GM21447 (cell line): ENCODE measurements around the gene VIPR2.

ENCODE experiments used
- ATAC-seq: cut with Tn5 transposase; IDR thresholded peaks from one replicate; pipeline ENCODE4 v1.9.1; 2021; ENCODE audit not compliant: unreplicated experiment

Gene VIPR2

DNA sequence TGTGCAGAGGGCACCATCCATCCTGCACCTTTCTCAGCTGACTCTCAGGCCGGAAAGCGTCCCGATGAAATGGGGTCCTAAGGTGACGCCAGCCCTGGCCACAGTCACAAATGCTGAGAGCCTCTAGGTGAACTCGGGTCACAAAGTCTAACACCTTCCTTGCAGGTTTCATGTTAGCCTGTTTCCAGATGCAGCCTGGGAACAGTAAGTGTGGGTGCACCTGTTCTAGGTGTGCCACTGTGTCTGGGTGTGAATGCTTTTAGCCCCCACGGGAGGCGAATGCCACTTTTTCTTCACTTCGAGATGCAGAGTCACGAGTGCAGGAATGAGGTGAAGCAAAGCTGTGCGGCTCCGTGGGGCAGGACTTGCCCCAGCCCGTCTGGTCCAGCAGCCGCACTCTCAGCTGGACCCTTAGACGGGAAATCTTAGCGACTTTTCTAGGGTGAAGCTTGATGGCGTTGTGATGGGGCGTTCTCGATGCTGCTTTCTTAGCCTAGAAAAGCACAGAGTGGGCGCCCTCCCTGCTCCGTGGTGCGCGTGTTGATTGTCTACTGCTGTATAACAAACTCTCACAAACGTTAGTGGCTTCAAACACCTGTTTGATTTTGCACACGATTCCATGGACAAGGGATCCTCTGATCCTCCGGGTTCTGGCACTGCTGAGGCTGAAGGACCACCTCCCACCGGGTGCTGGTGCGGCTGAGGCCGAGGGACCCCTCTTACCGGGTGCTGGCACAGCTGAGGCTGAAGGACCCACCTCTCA, 13.6 kb upstream of the VIPR2 start:
- ATAC-seq = no peak

DNA sequence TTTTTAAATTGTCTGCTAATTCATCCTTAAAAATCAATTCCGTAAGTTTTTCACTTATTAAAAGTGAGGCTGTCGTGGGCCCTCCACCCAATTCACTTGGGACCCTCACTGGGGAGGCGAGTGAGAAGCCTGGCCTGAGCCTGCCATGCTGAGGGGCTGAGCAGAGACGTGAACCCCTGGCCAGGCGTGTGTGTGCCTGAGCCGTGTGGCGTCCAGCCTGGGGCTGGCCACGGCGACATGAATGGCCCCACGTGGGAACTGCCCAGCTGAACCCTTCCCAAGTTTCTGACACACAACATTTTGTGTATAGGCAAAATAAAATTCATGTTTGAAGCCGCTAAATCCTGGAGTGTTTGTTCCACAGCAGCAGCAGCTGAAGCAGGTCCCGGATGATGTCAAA, 13.0 kb upstream of the VIPR2 start:
- ATAC-seq = no peak

DNA sequence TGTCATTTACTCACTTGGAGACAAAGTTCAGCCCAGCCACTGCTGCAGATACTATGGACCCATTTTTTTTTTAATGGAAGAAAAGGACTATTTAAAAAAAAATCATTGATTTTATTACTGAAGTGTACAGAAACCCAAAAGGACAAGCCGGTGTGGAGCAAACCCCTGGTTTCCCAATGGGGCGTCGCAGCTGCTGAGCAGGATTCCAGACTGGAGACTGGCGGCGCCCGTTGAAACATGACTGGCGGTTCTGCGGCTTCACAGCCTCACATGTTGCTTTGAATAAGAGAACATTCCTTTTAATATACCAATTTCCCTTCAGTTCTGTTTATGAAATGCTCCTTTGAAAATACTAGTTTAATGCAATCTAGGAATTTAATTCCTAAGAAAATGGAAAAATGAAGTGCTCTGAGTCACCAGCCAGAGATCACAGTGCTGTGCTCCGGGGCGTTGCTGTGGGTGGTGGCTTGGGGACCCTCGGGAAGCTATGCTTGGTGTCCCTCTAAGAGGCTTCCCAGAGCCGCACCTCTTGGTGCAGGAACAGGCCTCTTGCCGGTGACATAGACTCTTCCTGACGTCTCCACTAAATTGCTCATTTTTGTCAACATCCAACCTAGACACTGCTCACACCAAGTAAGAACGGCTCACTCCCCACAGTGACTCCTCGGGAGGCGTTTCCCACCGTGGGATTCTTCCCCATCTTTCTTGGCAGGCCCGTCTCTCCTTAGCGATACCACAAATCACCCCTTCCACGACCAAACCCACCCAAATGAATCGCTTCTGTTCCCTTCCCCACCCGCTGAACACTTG, 12.0 kb upstream of the VIPR2 start:
- no peak for ATAC-seq

DNA sequence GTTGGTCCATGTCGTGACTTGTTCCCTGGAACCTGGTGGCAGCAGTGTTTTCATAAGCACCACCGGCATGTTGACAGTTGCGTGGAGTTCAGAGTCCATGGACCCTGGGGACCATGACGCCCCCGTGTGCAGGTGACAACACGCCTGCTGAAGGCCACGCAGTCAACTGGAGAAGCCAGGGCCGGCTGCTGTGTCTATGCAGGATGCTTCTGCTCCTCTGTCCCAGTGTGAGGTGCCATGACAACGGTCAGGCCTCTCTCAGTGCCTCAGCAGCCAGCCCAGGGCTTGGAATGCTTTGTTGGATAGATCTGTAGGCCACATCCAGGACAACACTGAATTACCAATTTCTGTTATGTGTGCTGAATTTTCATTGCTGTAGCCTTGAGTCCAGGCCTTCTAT, 10.7 kb upstream of the VIPR2 start:
- no peak for ATAC-seq

DNA sequence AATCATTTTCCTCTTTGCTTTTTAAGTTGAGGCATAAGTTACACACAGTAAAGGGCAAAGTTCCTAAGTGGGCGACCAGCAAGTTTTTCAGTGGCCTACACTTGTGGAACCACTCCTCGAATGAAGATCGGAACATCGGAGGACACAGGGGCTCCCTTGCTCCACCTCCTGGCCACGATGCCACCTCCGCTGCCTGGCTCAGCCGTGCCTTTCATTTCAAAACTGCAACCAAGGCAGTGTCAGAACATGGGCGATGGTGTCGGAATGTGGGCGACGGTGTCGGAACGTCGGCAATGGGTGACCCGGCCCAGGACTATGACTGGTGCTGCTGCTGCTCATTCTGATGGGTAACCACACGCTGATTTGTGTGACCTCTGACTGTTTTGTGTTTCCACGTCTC, 9.6 kb upstream of the VIPR2 start:
- no peak for ATAC-seq

DNA sequence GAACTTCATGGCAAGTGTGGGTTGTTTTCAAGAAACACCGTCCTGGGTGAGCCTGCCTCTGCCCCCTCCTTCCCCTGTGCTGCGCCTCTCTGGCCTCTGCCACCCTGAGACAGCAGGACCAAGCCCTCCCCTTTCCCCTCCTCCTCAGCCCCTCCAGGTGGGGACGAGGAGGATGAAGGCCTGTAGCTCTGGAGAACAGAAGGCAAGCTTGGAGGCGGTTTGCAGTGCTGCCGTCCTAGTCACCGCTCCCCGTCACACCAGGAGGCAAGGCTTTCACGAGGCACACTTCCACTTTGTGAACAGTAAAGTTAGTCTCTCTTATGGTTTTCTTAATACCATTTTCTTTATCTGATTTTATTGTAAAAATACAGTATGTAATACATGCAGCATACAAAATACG, 8.8 kb upstream of the VIPR2 start:
- ATAC-seq = no peak

DNA sequence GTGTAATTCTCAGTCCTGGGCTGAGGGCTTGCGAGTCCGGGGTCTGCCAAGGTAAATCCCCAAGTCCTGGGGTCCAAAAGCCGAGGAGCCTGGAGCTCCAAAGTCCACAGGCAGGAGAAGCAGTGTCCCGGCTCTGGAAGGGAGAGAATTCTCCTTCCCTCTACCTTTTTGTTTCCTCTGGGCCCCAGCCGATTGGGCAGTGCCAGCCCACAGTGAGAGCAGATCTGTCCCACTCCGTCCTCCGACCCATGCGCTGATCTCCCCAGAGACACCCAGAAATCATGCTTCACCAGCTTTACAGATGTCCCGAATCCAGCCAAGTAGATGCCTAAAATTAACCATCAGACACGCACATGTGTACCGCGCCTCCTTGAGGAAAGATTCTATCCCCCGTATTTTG, 8.1 kb upstream of the VIPR2 start:
- no peak for ATAC-seq

DNA sequence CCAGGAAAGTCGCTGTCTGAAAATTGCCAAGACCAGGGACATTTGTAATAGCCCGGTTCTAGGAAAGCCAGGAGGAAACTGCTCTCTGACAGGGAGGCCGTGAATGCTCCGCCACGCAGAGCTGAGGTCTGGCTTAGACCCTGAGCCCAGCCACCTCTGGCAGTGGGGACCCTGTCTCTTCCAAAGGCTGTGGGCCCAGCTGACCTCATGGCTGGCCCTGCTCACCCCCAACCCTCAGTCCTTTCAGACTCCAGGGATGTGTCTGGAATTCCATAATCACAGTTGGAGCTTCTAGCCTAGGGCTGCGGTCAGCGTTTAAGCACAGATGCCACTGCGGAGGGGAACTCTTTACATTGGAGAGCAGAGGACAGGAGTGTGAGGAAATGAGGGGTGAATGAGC, 6.6 kb upstream of the VIPR2 start:
- ATAC-seq = no peak

DNA sequence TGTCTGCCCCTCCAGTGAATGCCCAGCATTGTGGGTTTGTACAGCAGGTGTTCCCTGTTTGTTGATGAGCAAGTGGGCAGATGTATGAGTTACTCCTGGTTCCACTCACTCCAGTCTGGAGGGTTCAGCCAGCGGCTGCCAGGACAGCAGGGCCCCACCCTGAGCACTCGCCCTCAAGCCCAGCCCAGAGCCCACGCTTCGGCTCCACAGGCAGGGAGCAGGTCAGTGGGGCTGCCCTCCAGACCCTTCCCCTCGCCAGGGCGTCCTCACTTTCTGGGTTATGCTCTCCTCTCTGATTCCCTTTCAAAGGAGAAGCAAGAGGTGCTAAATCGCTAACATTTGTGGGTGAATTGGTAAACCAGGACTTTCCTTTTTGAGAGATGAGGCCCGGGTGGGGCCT, 4.8 kb upstream of the VIPR2 start:
- no peak for ATAC-seq

DNA sequence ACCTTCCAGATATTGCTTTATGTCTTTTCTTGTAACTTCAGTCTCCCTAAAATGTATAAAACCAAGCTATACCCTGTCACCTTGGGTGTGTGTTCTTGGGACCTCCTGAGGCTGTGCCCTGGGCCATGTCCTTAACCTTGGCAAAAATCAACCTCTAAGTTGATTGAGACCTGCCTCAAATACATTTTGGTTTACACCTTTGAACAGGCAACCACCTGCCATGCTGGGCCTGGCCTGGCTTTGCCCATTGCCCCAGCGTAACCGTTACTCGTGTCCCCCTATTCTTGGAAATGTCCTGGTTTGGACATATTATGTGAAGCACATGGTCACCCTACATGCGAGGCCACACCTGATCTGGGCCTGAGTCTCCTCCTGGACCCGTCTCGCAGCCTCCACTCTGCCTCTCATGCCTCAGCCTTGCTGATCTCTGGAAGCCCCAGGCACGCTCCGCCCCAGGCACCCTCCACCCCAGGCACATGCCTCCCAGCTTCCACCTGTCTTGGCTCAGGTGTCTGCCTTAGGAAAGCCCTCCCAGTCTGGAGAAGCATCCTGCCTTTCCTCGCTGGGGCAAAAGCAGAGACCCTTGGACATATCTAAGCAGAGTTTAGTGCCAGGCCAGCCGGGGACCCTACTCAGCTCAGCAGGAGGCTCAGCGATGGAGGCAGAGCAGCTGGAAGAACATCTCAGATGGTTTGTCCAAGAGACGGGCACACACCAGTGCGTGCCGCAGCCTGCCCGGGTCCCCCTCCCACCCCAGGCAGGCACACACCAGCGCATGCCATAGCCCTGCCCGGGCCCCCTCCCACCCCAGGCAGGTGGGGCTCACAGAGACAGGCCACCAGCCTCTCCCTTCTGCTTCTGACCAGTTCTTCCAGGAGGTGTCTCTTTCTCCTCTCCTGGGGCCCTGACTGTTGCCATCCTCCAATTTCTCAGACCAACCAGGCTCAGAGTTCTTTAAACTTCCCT, 4.0 kb upstream of the VIPR2 start:
- ATAC-seq = no peak

DNA sequence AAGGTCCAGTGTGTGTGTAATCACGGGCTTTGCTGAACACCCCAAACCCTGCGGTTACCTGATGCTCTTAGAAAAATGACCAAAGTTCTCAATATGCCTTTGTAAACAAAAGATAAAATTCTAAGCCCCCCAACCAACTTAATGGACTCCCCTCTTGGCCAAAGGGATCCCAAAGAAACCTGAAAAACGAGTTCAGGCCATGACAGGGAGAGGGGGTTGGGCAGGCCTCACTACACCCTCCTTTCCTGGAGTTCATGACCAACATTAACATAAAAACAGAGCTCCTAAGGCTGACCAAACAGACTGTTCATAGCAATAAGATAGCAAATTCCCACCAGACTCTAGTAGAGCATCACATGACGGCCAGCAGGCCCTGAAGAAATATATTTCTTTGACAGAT, 3.0 kb upstream of the VIPR2 start:
- no peak for ATAC-seq

DNA sequence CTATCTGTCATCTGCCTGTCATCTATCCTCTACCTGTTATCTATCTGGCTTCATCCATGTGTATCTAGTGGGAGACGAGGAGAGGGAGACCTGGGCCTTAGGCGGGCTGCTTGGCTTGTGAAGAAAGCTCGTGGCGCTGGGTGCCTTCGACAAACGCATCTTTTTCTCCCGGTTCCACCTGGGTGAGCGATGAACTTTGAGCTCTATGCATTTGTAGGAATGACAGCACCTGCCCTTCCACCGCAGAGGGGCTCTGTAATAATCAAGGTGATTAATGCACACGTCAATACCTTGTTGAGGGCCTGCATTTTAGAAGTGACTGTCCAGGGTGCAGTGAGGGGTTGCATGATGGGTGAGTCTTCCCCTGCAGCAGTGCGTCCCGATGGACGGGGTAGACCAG, 2.6 kb upstream of the VIPR2 start:
- ATAC-seq = no peak

DNA sequence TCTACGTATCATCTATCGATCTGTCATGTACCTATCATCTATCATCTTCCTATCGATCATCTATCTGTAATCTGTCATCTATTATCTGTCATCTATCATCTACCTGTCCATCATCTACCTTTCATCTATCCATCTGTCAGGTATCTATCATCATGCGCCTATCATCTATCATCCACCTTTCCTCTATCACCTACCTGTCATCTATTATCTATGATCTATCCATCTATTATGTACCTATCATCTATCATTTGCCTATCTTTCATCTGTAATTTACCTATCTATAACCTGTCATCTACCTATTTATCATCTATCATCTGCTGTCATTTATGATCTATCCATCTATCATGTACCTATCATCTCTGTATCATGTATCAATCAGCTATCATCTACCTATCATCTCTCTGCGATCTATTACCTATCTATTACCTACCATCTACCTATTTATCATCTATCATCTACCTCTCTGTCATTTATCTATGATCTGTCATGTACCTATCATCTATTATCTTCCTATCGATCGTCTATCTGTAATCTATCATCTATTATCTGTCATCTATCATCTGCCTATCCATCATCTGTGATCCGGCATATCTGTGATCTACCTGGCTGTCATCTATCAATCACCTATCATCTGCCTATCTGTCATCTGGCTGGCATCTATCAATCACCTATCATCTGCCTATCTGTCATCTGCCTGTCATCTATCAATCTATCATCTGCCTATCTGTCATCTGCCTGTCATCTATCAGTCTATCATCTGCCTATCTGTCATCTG, 1.6 kb upstream of the VIPR2 start:
- ATAC-seq = no peak

DNA sequence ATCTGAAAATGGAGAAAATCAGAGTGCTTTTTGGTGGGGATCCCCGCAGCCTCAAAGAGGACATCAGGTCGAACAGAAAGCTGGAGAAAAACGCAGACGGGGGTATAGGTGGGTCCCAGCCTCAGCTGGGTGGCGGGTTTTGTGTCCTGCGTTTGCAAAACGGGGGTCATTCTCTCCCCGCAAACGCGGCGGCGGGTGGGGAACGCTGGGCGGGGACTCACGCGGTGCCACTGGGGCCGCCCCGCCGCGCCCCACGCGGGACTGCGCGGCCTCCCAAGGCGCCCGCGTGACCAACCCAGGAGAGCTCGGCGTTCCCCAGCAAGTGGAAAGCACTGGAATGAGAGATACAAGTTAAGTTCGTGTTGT, 806 bp upstream of the VIPR2 start:
- no peak for ATAC-seq

DNA sequence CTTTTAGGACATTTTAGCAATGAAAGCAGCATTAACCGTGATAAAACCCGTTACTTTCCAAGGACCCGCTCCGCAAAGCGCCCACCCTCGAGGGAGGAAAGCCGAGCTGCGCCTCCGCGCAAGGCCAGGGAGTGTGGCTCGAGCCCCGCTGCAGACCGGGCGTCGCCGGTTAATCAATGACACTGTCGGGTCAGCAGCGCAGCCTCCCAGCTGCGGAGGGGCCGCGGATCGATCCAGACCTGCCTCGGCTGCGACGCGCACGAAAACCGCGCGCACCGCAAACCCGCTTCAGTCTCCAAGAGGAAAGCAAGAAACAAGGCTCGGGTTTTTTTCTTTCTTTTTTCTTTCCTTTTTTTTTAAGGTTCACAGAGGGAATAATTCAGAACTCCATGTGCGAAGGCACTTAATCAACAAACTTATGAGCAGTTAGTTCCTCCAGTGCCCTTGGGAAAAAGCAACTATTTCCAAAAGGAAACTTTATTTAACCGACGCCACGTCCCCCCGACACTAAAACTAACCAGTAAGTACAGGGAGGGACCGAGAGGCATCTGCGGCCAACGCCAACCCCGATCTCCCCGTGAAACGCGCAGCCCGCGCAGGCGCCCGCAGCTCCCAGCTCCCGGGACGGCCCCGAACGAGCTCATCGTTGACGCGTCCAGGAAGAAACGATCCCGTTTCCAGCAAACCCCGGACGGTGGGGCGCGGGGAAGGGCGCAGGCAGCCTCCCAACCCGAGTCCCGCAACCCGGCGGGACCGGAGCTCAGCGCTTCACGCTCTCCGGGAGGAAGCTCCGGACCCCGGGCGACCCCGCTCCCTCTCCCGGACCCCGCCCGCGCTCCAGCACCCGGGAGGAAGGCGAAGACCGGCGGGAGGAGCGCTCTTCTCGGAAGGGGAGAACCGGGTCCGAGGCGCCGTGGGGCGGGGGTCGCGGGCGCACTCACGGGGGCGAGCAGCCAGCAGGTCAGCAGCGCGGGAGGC, 598 bp downstream of the VIPR2 start:
- ATAC-seq = no peak

DNA sequence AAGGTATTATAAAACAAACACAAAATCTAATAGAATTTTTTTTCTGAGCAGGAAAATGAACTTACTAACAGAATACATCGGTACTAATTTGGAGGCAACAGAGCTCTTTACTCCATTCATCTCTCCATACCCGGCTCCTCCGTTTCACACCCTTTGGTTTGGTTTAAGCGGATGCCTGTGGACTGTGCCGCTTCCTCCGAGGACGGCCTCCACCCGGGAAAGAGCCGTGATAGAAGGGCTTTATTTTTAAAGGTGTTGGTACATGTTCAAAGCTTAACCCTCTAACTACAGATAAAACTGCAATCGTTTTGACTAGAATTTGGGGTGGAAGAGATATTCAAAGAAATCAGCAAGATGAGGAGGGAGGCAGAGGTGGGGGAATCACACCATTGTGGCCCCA, 1.9 kb downstream of the VIPR2 start:
- ATAC-seq = no peak

DNA sequence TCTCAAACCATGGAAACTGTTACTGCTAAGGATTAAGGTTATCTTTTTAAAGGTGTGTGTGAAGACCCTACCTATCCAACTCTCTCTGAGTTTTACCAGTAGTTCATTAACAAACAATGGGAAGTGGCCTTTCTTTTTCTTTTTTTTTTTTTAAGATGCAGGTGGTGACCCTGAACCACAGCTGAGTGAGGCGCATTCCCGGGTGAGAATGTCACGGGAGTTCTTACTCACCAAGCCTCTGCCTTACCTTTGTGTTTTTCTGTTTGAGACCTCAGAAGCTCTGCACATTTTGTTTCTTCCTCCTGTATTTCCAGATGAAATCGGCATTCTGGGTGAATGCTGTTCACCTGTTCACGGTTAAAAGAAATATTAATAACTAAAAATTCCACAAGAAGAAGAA, 2.5 kb downstream of the VIPR2 start:
- ATAC-seq = no peak

DNA sequence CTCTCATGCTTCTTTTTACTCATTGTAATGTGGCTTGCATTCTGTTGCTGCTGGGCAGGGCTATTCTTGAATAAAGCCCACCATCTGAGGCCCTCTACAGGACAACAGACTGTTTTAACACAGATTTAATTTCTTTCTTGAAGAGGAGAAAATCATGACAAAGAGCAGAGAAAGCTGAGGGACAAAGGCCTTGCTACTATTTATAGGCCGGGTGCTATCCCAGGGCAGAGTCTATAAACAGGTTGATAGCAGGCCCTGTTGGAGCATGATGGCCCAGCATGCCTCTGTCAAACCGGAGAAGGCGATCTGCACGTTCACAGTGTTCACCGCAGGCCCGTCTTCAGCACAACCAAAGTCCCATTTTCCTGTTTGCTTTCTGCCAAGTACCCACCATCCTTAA, 3.0 kb downstream of the VIPR2 start:
- no peak for ATAC-seq

DNA sequence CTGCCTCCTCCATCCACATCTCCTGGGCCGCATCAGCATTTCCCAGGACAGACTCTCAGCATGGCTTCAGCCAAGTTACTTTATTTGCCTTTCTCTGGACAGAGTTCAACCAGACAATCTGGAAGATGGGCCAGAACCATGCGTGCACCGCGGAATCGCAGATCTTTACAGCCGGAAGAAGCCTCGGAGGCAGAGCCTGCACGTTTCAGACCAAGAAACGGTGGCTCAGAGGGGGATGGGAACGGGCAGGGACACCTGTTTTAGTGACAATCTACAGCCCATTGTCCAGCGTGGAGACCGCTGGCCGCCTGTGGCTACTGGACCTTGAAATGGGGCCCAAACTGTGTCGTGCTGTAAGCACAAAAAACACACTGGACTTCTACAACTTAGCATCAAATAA, 3.5 kb downstream of the VIPR2 start:
- ATAC-seq = no peak
